Tracheal epithelial cell (primary cell): ENCODE measurements around the gene MVB12B. TPM values are rescaled to one million over a fixed set of nuclear protein-coding genes. Genes with fewer than 3 reads are reported as not detected.

Experiments
- total RNA-seq: library from RNA; depleted of rRNA; stranded (reverse); fragments of >200 nt; gene quantifications from 2 replicates; pipeline ENCODE4 v1.2.1, GENCODE V29; 2014

The MVB12B gene, protein sequence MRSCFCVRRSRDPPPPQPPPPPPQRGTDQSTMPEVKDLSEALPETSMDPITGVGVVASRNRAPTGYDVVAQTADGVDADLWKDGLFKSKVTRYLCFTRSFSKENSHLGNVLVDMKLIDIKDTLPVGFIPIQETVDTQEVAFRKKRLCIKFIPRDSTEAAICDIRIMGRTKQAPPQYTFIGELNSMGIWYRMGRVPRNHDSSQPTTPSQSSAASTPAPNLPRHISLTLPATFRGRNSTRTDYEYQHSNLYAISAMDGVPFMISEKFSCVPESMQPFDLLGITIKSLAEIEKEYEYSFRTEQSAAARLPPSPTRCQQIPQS
- total RNA-seq: 0.43 and 1.7 TPM in 2 replicates

GRCh38 chr9:126326228-126327005 is at the start of gene MVB12B:
Gene MVB12B, plus strand, starts transcription at chr9:126326829. Its CDS starts 101 bp downstream, at chr9:126326930.

